HepG2 (cell line): ENCODE measurements around the gene POLR1G. TPM values are rescaled to one million over a fixed set of nuclear protein-coding genes. Genes with fewer than 3 reads are reported as not detected.

Source experiments
- ELF1 ChIP-seq: sonication (generic); formaldehyde crosslinking; IDR thresholded peaks from 2 replicates; pipeline ENCODE4 v1.4.0; 2020; ENCODE audit warnings: missing genetic modification reagents
- ETV6 ChIP-seq: sonication (generic); formaldehyde crosslinking; conservative IDR thresholded peaks from 2 replicates; pipeline ENCODE4 v1.4.0; 2020; ENCODE audit warnings: missing genetic modification reagents
- FLYWCH1 ChIP-seq: sonication (generic); formaldehyde crosslinking; IDR thresholded peaks from 2 replicates; pipeline ENCODE4 v1.8.1; 2023; ENCODE audit warnings: mild to moderate bottlenecking, missing genetic modification reagents
- FOXK1 ChIP-seq: sonication (generic); formaldehyde crosslinking; IDR thresholded peaks from 2 replicates; pipeline ENCODE4 v1.4.0; 2020; ENCODE audit warnings: low read depth, missing genetic modification reagents, borderline replicate concordance
- GATAD2A ChIP-seq: IDR thresholded peaks from 2 replicates; pipeline ENCODE4 v1.6.1; 2016
- GMEB1 ChIP-seq: sonication (generic); formaldehyde crosslinking; IDR thresholded peaks from 2 replicates; pipeline ENCODE4 v1.5.1; 2020; ENCODE audit warnings: missing genetic modification reagents, mild to moderate bottlenecking, borderline replicate concordance
- KDM4B ChIP-seq: sonication (generic); formaldehyde crosslinking; IDR thresholded peaks from 2 replicates; pipeline ENCODE4 v1.4.0; 2020; ENCODE audit warnings: missing genetic modification reagents
- KLF12 ChIP-seq: sonication (generic); formaldehyde crosslinking; IDR thresholded peaks from 2 replicates; pipeline ENCODE4 v1.4.0; 2020; ENCODE audit warnings: missing genetic modification reagents, borderline replicate concordance
- MIER3 ChIP-seq: IDR thresholded peaks from 2 replicates; pipeline ENCODE4 v1.6.1; 2016; ENCODE audit warnings: missing compliant biosample characterization, borderline replicate concordance
- NFE2L2 ChIP-seq: fragments of 150-350 bp; IDR thresholded peaks from 2 replicates; pipeline ENCODE4 v1.6.1; 2014; ENCODE audit warnings: low read length
- POGK ChIP-seq: sonication (generic); formaldehyde crosslinking; conservative IDR thresholded peaks from 2 replicates; pipeline ENCODE4 v1.8.0; 2022; ENCODE audit warnings: mild to moderate bottlenecking, moderate library complexity, missing genetic modification reagents
- POLR2G ChIP-seq: fragments of 200-400 bp; formaldehyde crosslinking; IDR thresholded peaks from 2 replicates; pipeline ENCODE4 v1.6.1; 2018; ENCODE audit warnings: mild to moderate bottlenecking, low read depth, low read length, moderate library complexity
- SP5 ChIP-seq: IDR thresholded peaks from 2 replicates; pipeline ENCODE4 v1.6.1; 2016; ENCODE audit warnings: low read depth, borderline replicate concordance
- ZFP41 ChIP-seq: sonication (generic); formaldehyde crosslinking; IDR thresholded peaks from 2 replicates; pipeline ENCODE4 v1.4.0; 2020; ENCODE audit warnings: mild to moderate bottlenecking, missing genetic modification reagents, borderline replicate concordance
- ZFX ChIP-seq: sonication (generic); formaldehyde crosslinking; IDR thresholded peaks from 2 replicates; pipeline ENCODE4 v1.4.0; 2020; ENCODE audit warnings: mild to moderate bottlenecking, low read depth, missing genetic modification reagents, moderate library complexity
- ZFYVE20 ChIP-seq: sonication (generic); formaldehyde crosslinking; IDR thresholded peaks from 2 replicates; pipeline ENCODE4 v1.8.0; 2023; ENCODE audit warnings: low read depth, mild to moderate bottlenecking, moderate library complexity, missing genetic modification reagents, borderline replicate concordance
- ZMYM2 ChIP-seq: sonication (generic); formaldehyde crosslinking; IDR thresholded peaks from 2 replicates; pipeline ENCODE4 v1.8.0; 2022; ENCODE audit warnings: mild to moderate bottlenecking, missing genetic modification reagents
- ZNF639 ChIP-seq: conservative IDR thresholded peaks from 2 replicates; pipeline ENCODE4 v1.6.1; 2018; ENCODE audit warnings: missing genetic modification reagents
- ZNF674 ChIP-seq: sonication (generic); formaldehyde crosslinking; IDR thresholded peaks from 2 replicates; pipeline ENCODE4 v1.5.0; 2020; ENCODE audit warnings: low read depth, mild to moderate bottlenecking, missing genetic modification reagents
- ZSCAN12 ChIP-seq: sonication (generic); formaldehyde crosslinking; IDR thresholded peaks from 2 replicates; pipeline ENCODE4 v1.9.0; 2021; ENCODE audit warnings: mild to moderate bottlenecking, missing genetic modification reagents
- polyA plus RNA-seq, 8 experiments: library from polyadenylated mRNA; depleted of rRNA in 3 of 8; stranded (reverse) in 7 of 8; unstranded in 1 of 8; fragments of >200 nt; fragmentation: Illumina TruSeq in 4 of 8; extraction: Trizol in 4 of 8; gene quantifications; 2 replicates each; pipeline versions ENCODE4 v1.2.1 to v1.2.3, GENCODE V29; 2011 to 2016; ENCODE audit warnings: low read depth in 4 of 8, missing spikeins in 1 of 8, mixed read lengths in 1 of 8; ENCODE audit not compliant: insufficient read depth in 1 of 8
- total RNA-seq, 5 experiments: library from RNA; depleted of rRNA; stranded (reverse); fragments of >200 nt; fragmentation: Illumina TruSeq; extraction: Trizol; gene quantifications; 2 replicates each; pipeline ENCODE4 v1.2.3, GENCODE V29; 2016; ENCODE audit warnings: low read depth in 1 of 5
- TF ChIP-seq, protein P1 (sequence below): sonication (generic); formaldehyde crosslinking; IDR thresholded peaks from 2 replicates; pipeline ENCODE4 v1.5.0; 2020; ENCODE audit warnings: missing genetic modification reagents
- TF ChIP-seq, protein P2 (sequence below): sonication (generic); formaldehyde crosslinking; IDR thresholded peaks from 2 replicates; pipeline ENCODE4 v1.8.1; 2023; ENCODE audit warnings: missing genetic modification reagents, mild to moderate bottlenecking, borderline replicate concordance

The POLR1G gene
- total and polyA plus RNA-seq, 2 of the 13 experiments (the other 11 are each of a cell fraction or from before 2014, with no cell fraction given), result 3.5 to 20.8 TPM

DNA sequence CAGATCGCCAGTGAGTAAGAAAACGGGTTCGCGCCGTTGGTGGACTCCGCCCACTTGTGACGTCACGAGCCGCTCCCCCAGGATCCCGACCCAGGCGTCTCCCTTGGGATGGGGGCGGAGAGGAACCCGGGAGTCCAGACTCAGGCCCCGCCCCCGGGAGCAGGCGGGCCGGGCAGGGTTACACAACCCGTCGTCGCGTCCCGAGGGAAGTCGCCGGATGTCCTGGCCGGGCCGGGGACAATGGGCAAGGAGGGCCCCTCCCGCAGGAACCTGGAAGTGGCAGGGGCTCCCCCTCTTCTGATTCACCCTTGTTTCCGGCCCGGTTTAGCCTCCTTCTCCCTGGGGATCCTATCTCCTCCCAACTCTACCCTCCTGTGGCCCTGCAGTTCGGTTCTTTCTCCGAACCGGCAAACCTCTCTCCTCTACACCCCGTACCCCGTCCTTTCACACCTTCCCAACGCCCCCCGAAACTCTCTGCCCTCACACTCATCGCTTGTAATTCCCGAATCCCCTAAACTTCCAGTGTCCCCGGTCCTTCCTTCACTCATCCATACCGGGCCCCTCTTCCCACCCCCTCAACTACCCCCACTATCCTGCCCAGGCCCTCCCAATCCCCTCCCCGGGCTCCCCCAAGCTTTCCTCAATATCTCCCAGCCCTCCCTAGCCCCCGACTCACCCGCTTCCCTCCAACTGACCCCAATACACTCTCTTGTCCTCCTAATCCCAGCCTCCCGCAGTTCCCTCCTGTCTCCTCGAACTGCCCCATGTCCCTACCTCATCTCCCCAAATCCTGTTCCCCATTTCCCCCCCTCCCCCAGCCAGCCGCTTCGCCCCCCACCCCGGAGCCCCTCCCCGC lies 37.2 kb downstream of the POLR1G start (continued):
- TF ChIP-seq, protein P1, sequence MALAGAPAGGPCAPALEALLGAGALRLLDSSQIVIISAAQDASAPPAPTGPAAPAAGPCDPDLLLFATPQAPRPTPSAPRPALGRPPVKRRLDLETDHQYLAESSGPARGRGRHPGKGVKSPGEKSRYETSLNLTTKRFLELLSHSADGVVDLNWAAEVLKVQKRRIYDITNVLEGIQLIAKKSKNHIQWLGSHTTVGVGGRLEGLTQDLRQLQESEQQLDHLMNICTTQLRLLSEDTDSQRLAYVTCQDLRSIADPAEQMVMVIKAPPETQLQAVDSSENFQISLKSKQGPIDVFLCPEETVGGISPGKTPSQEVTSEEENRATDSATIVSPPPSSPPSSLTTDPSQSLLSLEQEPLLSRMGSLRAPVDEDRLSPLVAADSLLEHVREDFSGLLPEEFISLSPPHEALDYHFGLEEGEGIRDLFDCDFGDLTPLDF (CRISPR knock-in tag), result 0 out of 2 replicates have a peak, but pooled peaks have one; percentile 21
- TF ChIP-seq, protein P2, sequence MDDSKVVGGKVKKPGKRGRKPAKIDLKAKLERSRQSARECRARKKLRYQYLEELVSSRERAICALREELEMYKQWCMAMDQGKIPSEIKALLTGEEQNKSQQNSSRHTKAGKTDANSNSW (CRISPR knock-in tag), result no peak
- TF ChIP-seq MIER3 (CRISPR knock-in tag), result 0 out of 2 replicates have a peak, but pooled peaks have one; percentile 49
- TF ChIP-seq ZSCAN12 (CRISPR knock-in tag), result no peak
- TF ChIP-seq KDM4B (CRISPR knock-in tag), result no peak; the same call in 1 of the 2 replicates
- peak; percentile 70 for TF ChIP-seq ELF1
- peak; percentile 54 for TF ChIP-seq POLR2G
- TF ChIP-seq ZNF674 (CRISPR knock-in tag), result no peak
- no peak for TF ChIP-seq ZFP41 (CRISPR knock-in tag)
- peak; percentile 90 for TF ChIP-seq SP5
- peak; percentile 65 for TF ChIP-seq GATAD2A
- TF ChIP-seq GMEB1 (CRISPR knock-in tag), result peak; percentile 73; the same call in 1 of the 2 replicates
- TF ChIP-seq NFE2L2, result no peak
- TF ChIP-seq ZMYM2 (CRISPR knock-in tag), result 0 out of 2 replicates have a peak, but pooled peaks have one; percentile 31
- TF ChIP-seq FLYWCH1 (CRISPR knock-in tag), result no peak
- TF ChIP-seq POGK (CRISPR knock-in tag), result peak; percentile 72; the same call in 1 of the 2 replicates
- TF ChIP-seq ZFX (CRISPR knock-in tag), result peak; percentile 50; the same call in 1 of the 2 replicates
- TF ChIP-seq KLF12 (CRISPR knock-in tag), result peak; percentile 44; the same call in 1 of the 2 replicates
- TF ChIP-seq ZNF639 (CRISPR knock-in tag), result peak; percentile 89
- no peak for TF ChIP-seq ZFYVE20
- 0 out of 2 replicates have a peak, but pooled peaks have one; percentile 57 for TF ChIP-seq ETV6 (CRISPR knock-in tag)
- peak; percentile 59; the same call in 1 of the 2 replicates for TF ChIP-seq FOXK1
- TF ChIP-seq, all 625 proteins: peak for 180
